HepG2 (cell line): Measurements from ENCODE around the gene AHNAK. TPM values are rescaled to one million over a fixed set of nuclear protein-coding genes. Genes with fewer than 3 reads are reported as not detected.
A peak's percentile ranks its signal among the peaks of the same experiment; 100 is the strongest.

Experiments used
- CHD2 ChIP-seq: IDR thresholded peaks from 2 replicates; pipeline ENCODE4 v1.6.1; 2011; ENCODE audit warnings: low read depth, low read length, improper control_type of control experiment
- ERF ChIP-seq: IDR thresholded peaks from 2 replicates; pipeline ENCODE4 v1.6.1; 2018; ENCODE audit warnings: missing biosample characterization, missing genetic modification reagents
- FOXP1 ChIP-seq, 2 experiments: fragments of 450-650 bp in 1 of 2; IDR thresholded peaks; 2 replicates each; pipeline ENCODE4 v1.6.1; 2017 to 2018; ENCODE audit warnings: antibody characterized with exemption in 1 of 2
- HDAC2 ChIP-seq: sonication (generic); formaldehyde crosslinking; IDR thresholded peaks from 2 replicates; pipeline ENCODE4 v1.4.0; 2020; ENCODE audit warnings: missing genetic modification reagents
- KDM2A ChIP-seq: sonication (generic); formaldehyde crosslinking; IDR thresholded peaks from 2 replicates; pipeline ENCODE4 v1.4.0; 2020; ENCODE audit warnings: low read depth, missing genetic modification reagents, borderline replicate concordance
- KDM5A ChIP-seq: fragments of 200-600 bp; sonication (generic); IDR thresholded peaks from 2 replicates; pipeline ENCODE4 v1.7.0; 2018; ENCODE audit warnings: antibody characterized with exemption, mild to moderate bottlenecking, low read length, borderline replicate concordance
- KLF11 ChIP-seq: IDR thresholded peaks from 2 replicates; pipeline ENCODE4 v1.6.1; 2016; ENCODE audit warnings: missing compliant biosample characterization
- ONECUT2 ChIP-seq: sonication (generic); formaldehyde crosslinking; IDR thresholded peaks from 2 replicates; pipeline ENCODE4 v1.4.0; 2020; ENCODE audit warnings: missing genetic modification reagents
- POLR2A ChIP-seq, 2 experiments: IDR thresholded peaks; 2 replicates each; pipeline ENCODE4 v1.6.1; 2011; ENCODE audit warnings: low read depth in 2 of 2, low read length in 2 of 2, mild to moderate bottlenecking in 1 of 2, moderate library complexity in 1 of 2; ENCODE audit not compliant: insufficient read depth in 1 of 2
- SMAD3 ChIP-seq: sonication (generic); formaldehyde crosslinking; IDR thresholded peaks from 2 replicates; pipeline ENCODE4 v1.4.0; 2020; ENCODE audit warnings: missing genetic modification reagents
- SNAPC2 ChIP-seq: sonication (generic); formaldehyde crosslinking; IDR thresholded peaks from 2 replicates; pipeline ENCODE4 v1.8.1; 2022; ENCODE audit warnings: mild to moderate bottlenecking, missing genetic modification reagents
- SP4 ChIP-seq: sonication (generic); formaldehyde crosslinking; IDR thresholded peaks from 2 replicates; pipeline ENCODE4 v1.8.1; 2023; ENCODE audit warnings: mild to moderate bottlenecking, missing genetic modification reagents
- SSRP1 ChIP-seq: IDR thresholded peaks from 2 replicates; pipeline ENCODE4 v1.6.1; 2016; ENCODE audit warnings: control low read depth
- TERF1 ChIP-seq: sonication (generic); formaldehyde crosslinking; IDR thresholded peaks from 2 replicates; pipeline ENCODE4 v1.8.0; 2022; ENCODE audit warnings: mild to moderate bottlenecking, missing genetic modification reagents, moderate library complexity
- TFE3 ChIP-seq: IDR thresholded peaks from 2 replicates; pipeline ENCODE4 v1.6.1; 2016
- ZBTB10 ChIP-seq: sonication (generic); formaldehyde crosslinking; IDR thresholded peaks from 2 replicates; pipeline ENCODE4 v1.4.0; 2020; ENCODE audit warnings: missing genetic modification reagents, borderline replicate concordance
- ZNF101 ChIP-seq: sonication (generic); formaldehyde crosslinking; IDR thresholded peaks from 2 replicates; pipeline ENCODE4 v1.4.0; 2020; ENCODE audit warnings: mild to moderate bottlenecking, low read depth, missing genetic modification reagents, borderline replicate concordance
- ZNF432 ChIP-seq: sonication (generic); formaldehyde crosslinking; IDR thresholded peaks from 2 replicates; pipeline ENCODE4 v1.5.0; 2020; ENCODE audit warnings: missing genetic modification reagents, mild to moderate bottlenecking, borderline replicate concordance
- ZNF451 ChIP-seq: sonication (generic); formaldehyde crosslinking; IDR thresholded peaks from 2 replicates; pipeline ENCODE4 v1.5.0; 2020; ENCODE audit warnings: mild to moderate bottlenecking, missing genetic modification reagents
- ZNF512B ChIP-seq: sonication (generic); formaldehyde crosslinking; IDR thresholded peaks from 2 replicates; pipeline ENCODE4 v1.5.1; 2020; ENCODE audit warnings: missing genetic modification reagents, mild to moderate bottlenecking, borderline replicate concordance
- ZNF792 ChIP-seq: IDR thresholded peaks from 2 replicates; pipeline ENCODE4 v1.6.1; 2016
- ZSCAN22 ChIP-seq: sonication (generic); formaldehyde crosslinking; IDR thresholded peaks from 2 replicates; pipeline ENCODE4 v1.4.0; 2020; ENCODE audit warnings: mild to moderate bottlenecking, missing genetic modification reagents
- polyA plus RNA-seq, 8 experiments: library from polyadenylated mRNA; depleted of rRNA in 3 of 8; stranded (reverse) in 7 of 8; unstranded in 1 of 8; fragments of >200 nt; fragmentation: Illumina TruSeq in 4 of 8; extraction: Trizol in 4 of 8; gene quantifications; 2 replicates each; pipeline versions ENCODE4 v1.2.1 to v1.2.3, GENCODE V29; 2011 to 2016; ENCODE audit warnings: low read depth in 4 of 8, missing spikeins in 1 of 8, mixed read lengths in 1 of 8; ENCODE audit not compliant: insufficient read depth in 1 of 8
- total RNA-seq, 5 experiments: library from RNA; depleted of rRNA; stranded (reverse); fragments of >200 nt; fragmentation: Illumina TruSeq; extraction: Trizol; gene quantifications; 2 replicates each; pipeline ENCODE4 v1.2.3, GENCODE V29; 2016; ENCODE audit warnings: low read depth in 1 of 5

AHNAK gene
- total and polyA plus RNA-seq, 2 of the 13 experiments (the other 11 are each of a cell fraction or from before 2014, with no cell fraction given): 23.4 to 25.0 TPM

GRCh38 chr11:62508336-62509058 is 38.1 kb downstream of the AHNAK start (continued):
- no peak for TF ChIP-seq FOXP1 (IDR thresholded peaks at IDR 0.05)
- peak; percentile 61 for TF ChIP-seq FOXP1 (CRISPR knock-in tag; IDR thresholded peaks at IDR 0.05)
- 0 out of 2 replicates have a peak, but pooled peaks have one; percentile 17 for TF ChIP-seq ZNF792 (CRISPR knock-in tag)
- no peak for TF ChIP-seq ZNF432
- peak; percentile 63; the same call in 1 of the 2 replicates for TF ChIP-seq SP4 (CRISPR knock-in tag)
- no peak for TF ChIP-seq ZSCAN22 (CRISPR knock-in tag)
- no peak for TF ChIP-seq ZNF512B (CRISPR knock-in tag)
- TF ChIP-seq SSRP1 (CRISPR knock-in tag): peak; percentile 88; the same call in 1 of the 2 replicates
- TF ChIP-seq KDM2A (CRISPR knock-in tag): peak; percentile 56; the same call in 1 of the 2 replicates
- TF ChIP-seq ERF: peak; percentile 44; the same call in 1 of the 2 replicates
- no peak for TF ChIP-seq CHD2
- TF ChIP-seq POLR2A (IDR thresholded peaks at IDR 0.05; ENCODE audit: insufficient read depth in 1 of 2, low read depth in 2 of 2, low read length in 2 of 2): no peak
- no peak for TF ChIP-seq ZNF101 (CRISPR knock-in tag)
- no peak for TF ChIP-seq SNAPC2
- no peak for TF ChIP-seq ONECUT2
- no peak for TF ChIP-seq TERF1 (CRISPR knock-in tag)
- no peak for TF ChIP-seq ZBTB10 (CRISPR knock-in tag)
- no peak; the same call in 1 of the 2 replicates for TF ChIP-seq TFE3 (CRISPR knock-in tag)
- no peak for TF ChIP-seq KDM5A
- 0 out of 2 replicates have a peak, but pooled peaks have one; percentile 30 for TF ChIP-seq KLF11 (CRISPR knock-in tag)
- peak; percentile 51; the same call in 1 of the 2 replicates for TF ChIP-seq HDAC2 (CRISPR knock-in tag)
- no peak for TF ChIP-seq SMAD3 (CRISPR knock-in tag)
- TF ChIP-seq ZNF451 (CRISPR knock-in tag): no peak
